Bronchial epithelial cell (primary cell): ENCODE results near the gene TRMU. TPM values are rescaled to one million over a fixed set of nuclear protein-coding genes. Genes with fewer than 3 reads are reported as not detected.
A peak's percentile ranks its signal among the peaks of the same experiment; 100 is the strongest.

Source experiments
- DNase-seq: peaks from one replicate; pipeline ENCODE4 v3.0.0-alpha.2; 2010; ENCODE audit warnings: low read depth
- FAIRE-seq: peaks from 2 replicates; lab custom pipeline; 2011; peaks lifted over from hg19 to GRCh38; lab: Jason Lieb, UNC
- H3K27me3 ChIP-seq: 2 replicates; pipeline ENCODE4 v1.5.1; 2011; ENCODE audit warnings: low read length; ENCODE audit not compliant: control insufficient read depth, insufficient read depth
- H3K36me3 ChIP-seq: 2 replicates; pipeline ENCODE4 v1.5.1; 2011; ENCODE audit warnings: low read length; ENCODE audit not compliant: control insufficient read depth, insufficient read depth
- H3K4me3 ChIP-seq: 2 replicates; pipeline ENCODE4 v1.5.1; 2011; ENCODE audit warnings: mild to moderate bottlenecking, low read depth, low read length, control low read depth
- total RNA-seq: library from RNA; depleted of rRNA; stranded (reverse); fragments of >200 nt; gene quantifications from 2 replicates; pipeline ENCODE4 v1.2.1, GENCODE V29; 2014
- TF ChIP-seq, protein P1 (sequence below): IDR thresholded peaks from 2 replicates; pipeline ENCODE4 v1.5.1; 2011; ENCODE audit warnings: mild to moderate bottlenecking, moderate library complexity, low read length, control low read depth, inconsistent platforms; ENCODE audit not compliant: insufficient read depth, severe bottlenecking

TRMU gene, protein sequence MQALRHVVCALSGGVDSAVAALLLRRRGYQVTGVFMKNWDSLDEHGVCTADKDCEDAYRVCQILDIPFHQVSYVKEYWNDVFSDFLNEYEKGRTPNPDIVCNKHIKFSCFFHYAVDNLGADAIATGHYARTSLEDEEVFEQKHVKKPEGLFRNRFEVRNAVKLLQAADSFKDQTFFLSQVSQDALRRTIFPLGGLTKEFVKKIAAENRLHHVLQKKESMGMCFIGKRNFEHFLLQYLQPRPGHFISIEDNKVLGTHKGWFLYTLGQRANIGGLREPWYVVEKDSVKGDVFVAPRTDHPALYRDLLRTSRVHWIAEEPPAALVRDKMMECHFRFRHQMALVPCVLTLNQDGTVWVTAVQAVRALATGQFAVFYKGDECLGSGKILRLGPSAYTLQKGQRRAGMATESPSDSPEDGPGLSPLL
- total RNA-seq = 32.3 and 38.7 TPM in 2 replicates

GRCh38 chr22:46335201-46336118 lies at the start of gene TRMU:
Gene TRMU, plus strand, starts transcription at chr22:46335714. Its CDS starts 51 bp downstream, at chr22:46335765.
- peak within 1 kb of the TSS; percentile 81 for H3K4me3 ChIP-seq
- H3K27me3 ChIP-seq = no peaks in the 10 kb centered on the region
- peak; percentile 64 for DNase-seq
- TF ChIP-seq, protein P1, sequence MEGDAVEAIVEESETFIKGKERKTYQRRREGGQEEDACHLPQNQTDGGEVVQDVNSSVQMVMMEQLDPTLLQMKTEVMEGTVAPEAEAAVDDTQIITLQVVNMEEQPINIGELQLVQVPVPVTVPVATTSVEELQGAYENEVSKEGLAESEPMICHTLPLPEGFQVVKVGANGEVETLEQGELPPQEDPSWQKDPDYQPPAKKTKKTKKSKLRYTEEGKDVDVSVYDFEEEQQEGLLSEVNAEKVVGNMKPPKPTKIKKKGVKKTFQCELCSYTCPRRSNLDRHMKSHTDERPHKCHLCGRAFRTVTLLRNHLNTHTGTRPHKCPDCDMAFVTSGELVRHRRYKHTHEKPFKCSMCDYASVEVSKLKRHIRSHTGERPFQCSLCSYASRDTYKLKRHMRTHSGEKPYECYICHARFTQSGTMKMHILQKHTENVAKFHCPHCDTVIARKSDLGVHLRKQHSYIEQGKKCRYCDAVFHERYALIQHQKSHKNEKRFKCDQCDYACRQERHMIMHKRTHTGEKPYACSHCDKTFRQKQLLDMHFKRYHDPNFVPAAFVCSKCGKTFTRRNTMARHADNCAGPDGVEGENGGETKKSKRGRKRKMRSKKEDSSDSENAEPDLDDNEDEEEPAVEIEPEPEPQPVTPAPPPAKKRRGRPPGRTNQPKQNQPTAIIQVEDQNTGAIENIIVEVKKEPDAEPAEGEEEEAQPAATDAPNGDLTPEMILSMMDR = no peak
- H3K36me3 ChIP-seq = peaks cover 15% of the 10 kb centered on the region
- FAIRE-seq = no peak

- H3K36me3 ChIP-seq = peaks cover 6% of the 10 kb centered on the region
- H3K4me3 ChIP-seq = no peak overlapping the region
- no peak for FAIRE-seq
- no peaks in the 10 kb centered on the region for H3K27me3 ChIP-seq
- no peak for DNase-seq
- TF ChIP-seq, protein P1 = no peak
Measured at GRCh38 chr22:46286006-46286405, 49.5 kb upstream of the TRMU start.

DNA sequence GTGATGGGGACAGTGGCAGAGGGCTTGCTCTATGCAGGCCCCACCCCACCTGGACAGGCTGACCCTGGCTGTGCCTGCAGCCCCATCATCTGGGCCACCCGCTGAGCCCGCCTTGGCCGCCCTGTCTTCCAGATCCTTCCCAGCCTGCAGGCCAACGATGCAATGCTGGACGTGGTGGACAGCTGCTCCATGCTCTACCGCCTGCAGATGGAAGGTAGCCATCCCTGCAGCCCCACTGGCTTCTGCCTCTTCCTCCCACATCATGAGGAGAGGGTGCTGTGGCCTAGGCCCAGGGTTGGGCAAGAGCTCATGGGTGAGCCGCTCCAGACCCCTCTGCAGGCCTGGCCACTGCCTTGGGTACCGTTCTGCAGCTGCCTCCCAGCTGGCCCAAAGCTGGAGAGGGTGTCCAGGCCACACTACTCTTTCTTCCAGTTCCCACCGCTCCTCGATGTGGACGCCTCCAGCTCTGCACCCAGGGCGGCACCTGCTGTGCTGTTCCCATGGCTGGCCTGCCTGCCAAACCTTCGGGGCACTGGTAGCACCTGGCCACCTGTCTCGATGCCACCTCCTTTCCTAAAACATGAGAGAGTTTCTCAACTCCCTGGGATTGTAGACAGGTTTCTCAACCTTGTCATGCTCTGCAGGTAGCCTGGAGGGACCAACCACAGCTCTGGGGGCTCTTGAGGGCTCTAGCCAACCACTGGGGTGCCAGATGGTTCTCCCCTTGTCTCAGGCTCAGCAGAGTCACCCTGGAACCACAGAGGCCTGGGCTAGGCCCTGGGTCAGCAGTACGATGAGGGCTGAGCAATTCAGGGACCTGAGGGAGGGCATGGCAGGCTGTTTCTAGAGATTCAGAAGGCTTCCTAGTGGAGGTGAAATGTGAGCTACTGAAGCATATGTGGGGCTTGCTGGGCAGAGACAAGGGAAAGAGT lies 48.3 kb upstream of the TRMU start:
- Histone ChIP-seq H3K36me3 (peaks cover 2% of the 10 kb centered on the region), H3K27me3 (no peaks in the 10 kb centered on the region), H3K4me3 (no peak overlapping the region)

DNA sequence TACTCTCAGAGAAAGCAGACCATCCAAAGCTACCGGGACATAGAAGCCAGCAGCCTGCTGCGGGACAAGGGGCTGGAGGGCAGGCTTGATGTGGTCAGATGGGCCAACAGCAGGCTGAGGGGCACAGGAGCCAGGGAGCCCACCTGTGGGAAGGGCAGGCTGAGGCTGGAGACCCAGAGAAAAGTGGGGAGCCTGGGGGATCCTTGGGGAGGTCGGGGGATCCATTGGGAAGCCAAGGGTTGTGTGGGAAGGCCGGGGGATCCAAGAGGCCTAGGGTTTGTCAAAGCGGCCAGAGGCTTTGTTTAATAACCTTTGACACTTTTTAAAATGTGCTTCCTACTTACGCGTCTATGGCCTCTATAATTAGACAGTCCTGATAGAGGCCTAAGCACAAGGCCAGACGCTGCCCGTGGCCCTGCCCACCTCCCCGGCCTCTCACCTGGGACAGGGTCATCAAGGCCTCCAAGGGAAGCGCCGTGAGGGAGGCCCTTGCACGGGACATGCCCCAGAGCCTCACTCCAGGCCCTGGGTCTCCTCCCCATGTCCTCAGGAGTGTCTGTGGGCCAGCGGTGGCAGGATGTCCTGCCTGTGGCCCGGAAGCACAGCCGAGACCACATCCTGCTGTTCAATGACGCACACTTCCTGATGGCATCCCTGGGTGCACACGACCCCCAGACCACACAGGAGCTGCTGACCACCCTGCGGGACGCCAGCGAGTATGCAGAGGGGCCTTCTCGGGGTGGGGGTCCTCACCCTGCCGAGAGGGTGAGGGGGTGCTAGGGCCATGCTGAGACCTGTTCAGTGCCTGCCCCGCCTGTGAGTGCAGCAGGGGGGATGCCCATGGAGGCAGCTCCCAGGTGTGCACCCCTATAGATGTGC lies 47.4 kb upstream of the TRMU start:
- Histone ChIP-seq H3K36me3 (peaks cover 2% of the 10 kb centered on the region), H3K27me3 (no peaks in the 10 kb centered on the region), H3K4me3 (no peak overlapping the region)
- TF ChIP-seq, protein P1 = no peak
- DNase-seq (no peak), FAIRE-seq (no peak)

More for the DNA sequence above, 48.3 kb upstream of the TRMU start:
- TF ChIP-seq, protein P1 = no peak
- FAIRE-seq (no peak), DNase-seq (no peak)
